HG03457 (cell line): Measurements from ENCODE around the gene STX4.

Experiments
- ATAC-seq: cut with Tn5 transposase; IDR thresholded peaks from one replicate; pipeline ENCODE4 v1.9.1; 2021; ENCODE audit warnings: moderate number of reproducible peaks; ENCODE audit not compliant: unreplicated experiment

The STX4 gene

GRCh38 chr16:31063843-31064611 lies 30.7 kb downstream of the STX4 start:
- no peak for ATAC-seq

GRCh38 chr16:31064882-31065461 lies 31.6 kb downstream of the STX4 start:
- ATAC-seq: no peak

- ATAC-seq: no peak
These were observed 34.0 kb downstream of the STX4 start for GRCh38 chr16:31067342-31067741.

- ATAC-seq: no peak
These were observed 38.5 kb downstream of the STX4 start for GRCh38 chr16:31071861-31072260.

- no peak for ATAC-seq
These were observed 39.3 kb downstream of the STX4 start for GRCh38 chr16:31072540-31073141.

GRCh38 chr16:31073142-31073969 lies 40.0 kb downstream of the STX4 start:
- ATAC-seq: peak; percentile 52

GRCh38 chr16:31073970-31074813 lies 40.8 kb downstream of the STX4 start, which contains the start of the genes ZNF646 and ZNF668:
TSS of gene ZNF646 (plus strand) at chr16:31074422. CDS start at chr16:31076325, 1,903 bp downstream.
TSS of gene ZNF668 (minus strand) at chr16:31074240. CDS start at chr16:31064459, 9,781 bp downstream.
- peak; percentile 64 for ATAC-seq

GRCh38 chr16:31074814-31075183 lies 41.4 kb downstream of the STX4 start:
- no peak for ATAC-seq

GRCh38 chr16:31076319-31076718 lies 43.0 kb downstream of the STX4 start:
- ATAC-seq: no peak

- no peak for ATAC-seq
These were observed 43.7 kb downstream of the STX4 start for GRCh38 chr16:31077024-31077423.

GRCh38 chr16:31077592-31078396 lies 44.4 kb downstream of the STX4 start:
- ATAC-seq: no peak

- no peak for ATAC-seq
These were observed 45.4 kb downstream of the STX4 start for GRCh38 chr16:31078597-31079341.

- ATAC-seq: no peak
These were observed 46.1 kb downstream of the STX4 start for GRCh38 chr16:31079342-31079944.

- no peak for ATAC-seq
These were observed 46.8 kb downstream of the STX4 start for GRCh38 chr16:31080035-31080629.

- no peak for ATAC-seq
These were observed 47.5 kb downstream of the STX4 start for GRCh38 chr16:31080756-31081419.

GRCh38 chr16:31081428-31082351 lies 48.3 kb downstream of the STX4 start:
- ATAC-seq: no peak
